Measurements from ENCODE around the gene PAM.
A peak's percentile ranks its signal among the peaks of the same experiment; 100 is the strongest.

PAM gene

DNA sequence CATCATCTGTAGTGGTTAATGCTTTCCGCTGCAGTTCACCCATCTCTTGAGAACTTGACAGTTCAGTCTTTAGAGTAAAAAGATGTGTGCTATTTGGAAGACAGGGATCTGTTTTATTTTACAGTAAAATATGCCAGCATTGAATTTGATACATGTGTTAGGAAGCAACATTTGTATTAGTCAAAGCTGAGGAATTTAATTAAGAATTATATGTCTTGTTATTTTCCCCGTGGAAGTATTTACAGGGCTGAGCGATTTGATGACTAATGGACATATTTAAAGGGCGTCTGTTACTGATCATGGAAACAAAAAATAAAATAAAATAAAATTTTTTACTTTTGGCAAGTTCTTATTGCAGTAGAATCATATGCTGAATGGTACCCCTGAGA, 101.3 kb downstream of the PAM start:
- no peak for DNase-seq (ENCODE audit: extremely low read depth in 1 of 2, low read depth in 1 of 2)

DNA sequence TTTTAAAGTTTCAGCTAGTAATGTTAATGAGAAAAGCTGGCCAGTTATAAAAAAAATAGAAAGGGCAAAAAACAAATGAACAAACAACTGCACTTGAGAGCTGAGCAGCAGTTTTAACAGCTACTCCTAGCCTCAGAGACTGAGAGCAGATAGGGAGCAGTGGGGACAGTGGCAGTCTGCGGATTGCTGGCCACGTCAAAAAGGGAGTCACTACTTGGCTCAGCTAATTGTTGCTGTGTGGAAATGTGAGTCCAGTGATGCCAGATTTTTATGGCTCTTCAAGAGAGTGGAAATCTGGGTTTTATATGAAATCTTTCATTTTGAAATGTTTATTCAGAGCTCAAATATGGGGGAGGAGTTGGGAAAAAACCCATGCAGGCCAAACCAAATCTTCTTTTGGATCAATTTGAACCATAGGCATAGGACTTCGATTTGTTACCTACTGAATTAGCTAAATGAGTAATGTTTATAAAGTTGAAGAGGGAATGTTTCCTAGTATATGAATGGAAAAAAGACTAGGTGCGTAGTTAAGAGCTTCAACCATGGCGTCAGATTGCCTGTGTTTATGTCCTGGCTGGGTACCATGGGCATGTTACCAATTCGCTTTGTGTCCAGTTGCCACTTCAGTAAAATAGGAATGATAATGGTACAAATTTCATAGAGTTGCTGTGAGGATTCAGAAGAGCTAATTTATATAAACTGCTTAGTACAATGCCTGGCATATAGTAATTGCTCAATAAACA, 102.1 kb downstream of the PAM start:
- no peak for DNase-seq (ENCODE audit: extremely low read depth in 1 of 2, low read depth in 1 of 2)

DNA sequence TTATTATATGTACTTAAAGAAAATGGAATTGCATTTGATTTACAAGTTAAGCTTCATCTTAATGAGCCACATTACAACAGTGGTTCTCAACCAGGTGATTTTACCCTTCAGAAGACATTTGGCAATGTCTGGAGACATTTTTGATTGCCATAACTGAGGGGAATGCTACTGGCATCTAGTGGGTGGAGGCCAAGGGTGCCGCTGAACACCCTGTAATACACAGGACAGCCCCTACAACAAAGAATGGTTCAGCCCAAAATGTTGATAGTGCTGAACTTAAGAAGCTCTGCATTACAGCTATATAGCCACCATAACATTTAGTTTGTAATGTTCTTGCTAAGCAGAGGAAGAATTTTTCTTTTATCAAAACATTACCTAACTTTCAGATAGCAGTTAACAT, 103.1 kb downstream of the PAM start:
- no peak for DNase-seq (ENCODE audit: extremely low read depth in 1 of 2, low read depth in 1 of 2)

- DNase-seq (ENCODE audit: extremely low read depth in 1 of 2, low read depth in 1 of 2) = no peak
Observed at GRCh38 chr5:102858808-102859207, 103.7 kb downstream of the PAM start.

DNA sequence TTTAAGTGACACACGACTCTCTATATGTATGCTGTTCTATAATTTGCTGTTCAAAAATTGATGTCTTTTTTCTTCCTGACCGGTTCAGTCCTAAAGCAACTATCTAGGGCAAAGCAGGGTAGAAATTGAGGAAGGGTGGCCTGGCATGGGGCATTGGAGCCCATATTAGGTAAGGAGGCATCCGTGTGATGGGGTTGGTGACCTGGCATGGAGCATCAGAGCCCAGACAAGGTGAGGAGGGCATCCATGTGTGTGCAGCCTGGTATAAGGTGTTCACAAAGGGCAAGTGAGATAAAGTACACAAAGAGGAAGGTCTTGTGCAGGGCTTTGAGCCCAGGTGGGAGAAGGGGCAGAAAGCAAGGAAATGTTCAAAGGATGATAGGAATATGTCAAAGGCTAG, 104.9 kb downstream of the PAM start:
- no peak for DNase-seq (ENCODE audit: extremely low read depth in 1 of 2, low read depth in 1 of 2)

DNA sequence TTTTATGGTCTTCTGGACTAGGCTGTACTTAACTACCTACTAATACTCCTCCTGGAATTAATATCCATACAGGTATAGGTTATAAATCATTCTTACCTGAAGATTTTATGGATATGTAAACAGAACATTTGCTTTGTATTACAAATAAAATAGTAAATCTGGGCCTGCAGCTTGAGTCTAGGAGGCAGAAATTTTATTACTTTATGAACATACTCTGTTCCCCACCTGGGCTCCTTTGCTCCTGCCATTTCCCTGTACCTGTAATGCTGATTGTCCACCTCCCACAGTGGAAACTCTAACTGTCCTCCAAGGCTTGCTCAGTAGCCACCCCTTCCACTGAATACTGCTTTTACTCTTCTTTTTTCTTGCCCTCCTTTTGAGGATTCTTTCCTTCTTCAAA, 108.0 kb downstream of the PAM start:
- no peak for DNase-seq (ENCODE audit: extremely low read depth in 1 of 2, low read depth in 1 of 2)

DNA sequence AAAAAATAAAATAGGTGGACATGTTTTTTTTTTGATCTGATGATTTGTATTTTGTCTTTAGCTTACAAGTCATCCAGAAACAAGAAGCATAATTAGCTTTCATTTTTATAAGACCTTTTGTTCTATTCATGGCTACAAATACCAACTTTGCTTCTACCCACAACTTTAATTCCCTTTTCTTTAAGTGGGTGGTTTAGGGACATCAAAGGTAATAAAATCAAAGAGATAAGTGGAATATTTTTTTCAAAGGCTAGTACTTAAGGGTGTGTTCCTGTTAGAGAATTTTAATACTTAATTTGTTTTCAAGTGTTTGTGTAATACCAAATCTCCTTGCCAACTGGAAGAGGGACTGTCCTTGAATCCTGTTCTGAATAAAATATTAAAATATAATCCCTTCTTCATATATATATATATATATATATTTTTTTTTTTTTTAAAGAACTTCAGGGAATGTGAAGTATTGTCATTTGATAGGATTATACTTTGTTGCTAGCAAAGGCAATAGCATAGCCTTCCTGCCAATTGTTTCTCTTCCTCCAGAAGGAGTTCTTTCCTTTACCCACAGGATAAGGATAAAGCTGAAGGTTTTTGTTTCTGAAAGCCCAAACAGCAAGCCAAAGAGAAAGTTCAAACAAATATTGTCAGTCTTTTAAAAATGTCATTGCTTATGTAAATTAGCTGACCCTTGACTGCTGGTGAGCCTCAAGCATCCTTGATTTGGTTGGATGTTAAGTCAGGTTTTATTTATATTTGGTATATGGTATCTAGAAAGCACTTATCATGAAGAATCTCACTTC, 108.9 kb downstream of the PAM start:
- no peak for DNase-seq (ENCODE audit: extremely low read depth in 1 of 2, low read depth in 1 of 2)

DNA sequence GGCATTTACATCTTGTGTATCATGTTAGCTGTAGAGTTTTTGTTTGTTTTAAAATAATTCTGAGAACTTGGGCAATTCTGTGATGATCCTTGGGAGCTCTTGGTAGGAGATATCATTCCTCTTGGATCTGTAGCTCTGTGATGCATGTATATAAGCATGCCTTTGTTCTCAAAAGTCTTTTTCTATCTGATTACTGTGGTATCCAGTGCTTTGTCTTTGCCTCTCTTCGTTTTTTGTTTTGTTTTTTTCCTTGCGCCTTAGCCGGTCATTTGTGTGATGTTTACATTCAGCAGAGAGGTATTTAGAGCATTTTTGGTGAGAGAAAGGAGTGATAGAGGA, 110.0 kb downstream of the PAM start:
- no peak for DNase-seq (ENCODE audit: extremely low read depth in 1 of 2, low read depth in 1 of 2)

DNA sequence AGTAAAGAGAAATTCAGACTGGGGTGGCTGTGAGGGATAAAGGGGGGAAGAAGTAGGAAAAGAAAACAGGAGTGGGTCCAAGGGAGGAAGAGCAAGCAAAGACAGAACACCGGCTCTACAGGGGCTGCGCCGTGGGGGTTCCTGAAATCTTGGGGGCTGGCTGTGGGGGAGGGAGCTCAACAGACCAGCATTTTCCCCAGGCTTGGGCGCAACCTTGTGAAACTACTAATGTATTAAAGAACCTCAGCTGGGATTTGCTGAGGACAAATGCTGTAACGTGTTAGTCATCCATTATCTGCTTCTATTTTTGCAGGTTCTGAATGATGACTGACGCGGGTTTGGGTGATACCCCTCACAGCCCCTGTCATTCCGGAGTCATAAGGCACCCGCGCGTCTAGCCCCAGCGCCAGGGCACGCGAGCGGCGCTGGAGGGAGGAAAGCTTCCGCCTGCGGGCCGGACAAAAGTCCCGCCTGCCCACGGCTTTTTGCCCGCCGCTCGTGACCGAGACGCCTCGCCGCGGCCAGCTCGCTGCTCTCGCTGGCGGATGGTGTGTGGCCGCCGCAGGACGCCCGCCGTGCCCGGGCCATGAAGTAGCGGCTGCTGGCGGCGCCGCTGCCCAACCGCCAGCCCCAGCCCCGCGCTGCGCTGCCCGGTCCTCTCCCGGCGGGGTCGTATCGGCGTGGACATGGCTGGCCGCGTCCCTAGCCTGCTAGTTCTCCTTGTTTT, 110.6 kb downstream of the PAM start:
- DNase-seq (ENCODE audit: extremely low read depth in 1 of 2, low read depth in 1 of 2) = peak in 1 of 2 donors; percentile 13

GRCh38 chr5:102866237-102866600, 111.1 kb downstream of the PAM start:
- DNase-seq (ENCODE audit: extremely low read depth in 1 of 2, low read depth in 1 of 2) = no peak

DNA sequence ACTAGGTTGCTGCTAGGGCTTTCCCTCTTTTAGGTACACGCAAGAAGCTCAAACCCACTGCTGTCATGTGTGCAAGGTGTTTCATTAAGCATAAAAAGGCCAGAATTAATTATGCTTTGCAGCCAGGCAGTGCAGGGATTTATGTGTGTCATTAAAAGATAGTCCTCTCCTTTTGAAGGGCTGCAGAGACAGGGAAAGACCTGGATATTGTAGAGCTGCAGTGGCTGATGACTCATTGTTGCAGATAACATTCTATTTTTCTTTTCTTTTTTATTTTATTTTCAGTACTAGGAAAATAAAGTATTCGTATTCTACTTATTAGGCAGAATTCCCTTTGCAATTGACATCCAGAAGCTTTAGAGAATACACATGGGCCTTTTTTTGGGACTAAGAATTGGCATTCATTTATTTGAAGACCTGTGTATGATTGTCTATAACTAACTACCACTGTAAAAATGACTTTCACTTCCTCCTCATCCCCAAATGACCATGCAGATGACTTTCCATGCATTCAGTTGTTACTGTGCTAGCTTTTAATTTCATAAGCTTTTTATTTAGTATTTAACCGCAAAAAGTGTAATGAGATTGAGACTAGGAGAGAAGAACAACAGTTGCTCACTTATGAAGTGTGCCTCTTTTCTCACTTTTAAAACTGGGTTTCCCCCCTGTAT, 113.0 kb downstream of the PAM start:
- DNase-seq (ENCODE audit: extremely low read depth in 1 of 2, low read depth in 1 of 2) = no peak

- DNase-seq (ENCODE audit: extremely low read depth in 1 of 2, low read depth in 1 of 2) = no peak
Observed at GRCh38 chr5:102869230-102869629, 114.1 kb downstream of the PAM start.

- DNase-seq (ENCODE audit: extremely low read depth in 1 of 2, low read depth in 1 of 2) = no peak
Observed at GRCh38 chr5:102873379-102873932, 118.4 kb downstream of the PAM start.

GRCh38 chr5:102874054-102874453, 118.9 kb downstream of the PAM start:
- DNase-seq (ENCODE audit: extremely low read depth in 1 of 2, low read depth in 1 of 2) = no peak

DNA sequence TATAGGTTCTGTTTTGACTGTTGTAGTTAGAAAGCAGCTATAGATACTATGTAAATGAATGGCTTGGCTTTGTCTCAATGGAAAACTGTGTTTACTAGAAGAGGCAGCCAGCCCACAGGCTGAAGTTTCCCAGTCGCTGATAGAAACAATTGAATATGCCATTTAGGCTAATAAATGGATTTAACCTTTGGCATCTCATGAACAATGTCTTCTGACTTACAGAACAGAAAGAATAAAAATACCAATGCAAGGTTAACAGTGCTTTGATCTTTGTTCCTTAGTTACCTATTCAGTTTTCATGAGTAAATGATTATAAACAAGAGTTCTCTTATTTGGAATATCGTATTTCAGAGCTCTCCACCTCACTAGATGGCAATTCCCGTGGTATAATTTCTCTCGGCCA, 120.6 kb downstream of the PAM start:
- no peak for DNase-seq (ENCODE audit: extremely low read depth in 1 of 2, low read depth in 1 of 2)

DNA sequence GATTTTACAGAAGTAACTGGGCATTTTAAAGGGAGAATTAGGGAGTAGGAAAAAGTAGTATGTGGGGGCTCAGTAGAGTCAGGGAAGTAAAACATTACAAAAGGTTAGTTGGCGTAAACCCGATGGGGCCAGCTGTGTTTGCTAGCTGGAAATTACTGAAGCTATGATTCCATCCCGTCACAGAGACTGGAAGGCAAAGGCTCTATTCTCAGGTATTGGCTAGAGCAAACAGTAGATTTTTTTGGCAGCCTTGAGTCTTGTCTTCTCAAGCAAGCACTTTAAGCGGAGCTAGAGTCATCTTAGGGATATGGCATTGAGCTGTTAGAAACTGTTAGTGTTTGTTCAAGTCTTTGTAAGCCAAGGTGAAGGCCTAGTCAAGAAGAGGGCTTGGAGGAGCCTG, 121.5 kb downstream of the PAM start:
- DNase-seq (ENCODE audit: extremely low read depth in 1 of 2, low read depth in 1 of 2) = no peak

- DNase-seq (ENCODE audit: extremely low read depth in 1 of 2, low read depth in 1 of 2) = no peak
Observed at GRCh38 chr5:102879741-102880140, 124.6 kb downstream of the PAM start.

DNA sequence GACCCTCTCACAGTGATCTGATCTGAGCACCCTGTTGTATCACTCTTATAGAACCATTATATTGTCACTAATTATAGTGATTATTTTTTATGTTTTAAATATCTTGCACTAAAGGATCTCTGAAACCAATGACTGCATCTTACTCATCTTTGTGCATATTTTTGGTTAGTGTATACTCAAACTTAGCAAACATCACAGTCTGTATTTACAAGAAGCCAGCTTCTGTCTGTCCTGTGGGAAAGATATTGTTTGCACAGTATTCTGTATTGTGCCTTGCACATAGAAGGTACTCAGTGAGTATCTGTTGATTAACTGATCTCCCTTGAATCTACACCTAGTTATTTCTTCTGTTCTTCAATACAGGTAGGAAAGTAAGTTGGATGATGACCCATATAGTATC, 131.5 kb downstream of the PAM start:
- DNase-seq (ENCODE audit: extremely low read depth in 1 of 2, low read depth in 1 of 2) = no peak

- DNase-seq (ENCODE audit: extremely low read depth in 1 of 2, low read depth in 1 of 2) = no peak
Observed at GRCh38 chr5:102888483-102888882, 133.4 kb downstream of the PAM start.

GRCh38 chr5:102889033-102889432, 133.9 kb downstream of the PAM start:
- DNase-seq (ENCODE audit: extremely low read depth in 1 of 2, low read depth in 1 of 2) = no peak

DNA sequence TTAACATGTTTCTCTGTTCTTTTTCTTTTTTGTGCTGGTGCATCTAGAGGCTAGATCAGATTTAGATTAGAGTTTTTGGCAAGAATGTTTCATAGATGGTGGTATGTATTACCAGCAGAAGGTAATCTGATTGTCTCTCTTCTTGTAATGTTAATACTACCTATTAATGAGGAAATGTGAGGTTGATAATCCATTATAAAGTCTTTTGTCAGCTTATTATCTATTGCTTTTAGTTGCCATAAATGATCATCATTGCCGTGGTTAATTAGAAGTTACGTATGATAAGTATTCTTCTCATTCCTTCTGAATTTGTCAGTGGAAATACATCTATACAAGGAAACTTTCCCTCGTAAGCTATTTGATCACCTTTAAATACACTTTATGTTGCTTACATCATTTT, 135.0 kb downstream of the PAM start:
- DNase-seq (ENCODE audit: extremely low read depth in 1 of 2, low read depth in 1 of 2) = no peak
